Cardiac muscle cell (in vitro differentiated cells and primary cell): ENCODE measurements around the gene CHKB. TPM values are rescaled to one million over a fixed set of nuclear protein-coding genes. Genes with fewer than 3 reads are reported as not detected.

Experiments used
- DNase-seq, 2 donors: peaks; one replicate each; pipeline versions ENCODE4 v3.0.0 to v3.0.0-alpha.2; 2010 to 2017; ENCODE audit warnings: low read depth in 1 of 2, low spot score in 1 of 2
- H3K27ac ChIP-seq: fragments of 200-600 bp; sonication (generic); 2 replicates; pipeline ENCODE4 v1.5.1; 2016
- H3K27me3 ChIP-seq: fragments of 200-600 bp; sonication (generic); 2 replicates; pipeline ENCODE4 v1.6.0; 2016; ENCODE audit warnings: control low read depth
- H3K36me3 ChIP-seq: fragments of 200-600 bp; sonication (generic); 2 replicates; pipeline ENCODE4 v1.5.1; 2016; ENCODE audit warnings: control low read depth
- H3K4me1 ChIP-seq: fragments of 200-600 bp; sonication (generic); 2 replicates; pipeline ENCODE4 v1.8.1; 2017; ENCODE audit warnings: low read depth, mild to moderate bottlenecking, mixed run types
- H3K4me3 ChIP-seq: fragments of 200-600 bp; sonication (generic); 2 replicates; pipeline ENCODE4 v1.5.1; 2016; ENCODE audit warnings: mild to moderate bottlenecking
- H3K9me3 ChIP-seq: fragments of 200-600 bp; sonication (generic); 2 replicates; pipeline ENCODE4 v1.5.1; 2017; ENCODE audit warnings: low read depth, mild to moderate bottlenecking, control low read depth
- CTCF ChIP-seq: IDR thresholded peaks from 2 replicates; pipeline ENCODE4 v1.5.1; 2012; ENCODE audit warnings: low read depth, mild to moderate bottlenecking, low read length
- polyA plus RNA-seq: library from polyadenylated mRNA; unstranded; fragments of >200 nt; fragmentation: Nextera tagmentation; extraction: Ambion mirVana; gene quantifications from 2 replicates; pipeline ENCODE4 v1.2.1, GENCODE V29; 2016
- total RNA-seq: library from RNA; depleted of rRNA; stranded (reverse); fragments of >200 nt; gene quantifications from 2 replicates; pipeline ENCODE4 v1.2.3, GENCODE V29; 2016

The CHKB gene
- total and polyA plus RNA-seq, 2 experiments from 2014 or later = 73.4 to 100 TPM

GRCh38 chr22:50626850-50627641, 44.4 kb upstream of the CHKB start:
- TF ChIP-seq CTCF = no peak
- H3K36me3 ChIP-seq = no peaks in the 10 kb centered on the region
- peak overlapping the region; percentile 98 for H3K4me3 ChIP-seq
- no peaks in the 10 kb centered on the region for H3K9me3 ChIP-seq
- no peaks in the 10 kb centered on the region for H3K27me3 ChIP-seq
- H3K27ac ChIP-seq = no peak overlapping the region
- no peak for DNase-seq
- H3K4me1 ChIP-seq = peaks cover 7% of the 10 kb centered on the region

- no peak for DNase-seq
- no peak for TF ChIP-seq CTCF
Measured at GRCh38 chr22:50626314-50626849, 43.7 kb upstream of the CHKB start.

GRCh38 chr22:50625568-50626313, 43.1 kb upstream of the CHKB start:
- Histone ChIP-seq H3K27me3 (no peaks in the 10 kb centered on the region), H3K4me1 (peaks cover 14% of the 10 kb centered on the region), H3K27ac (no peak overlapping the region), H3K9me3 (no peaks in the 10 kb centered on the region), H3K36me3 (no peaks in the 10 kb centered on the region), H3K4me3 (no peak overlapping the region)
- no peak for DNase-seq
- TF ChIP-seq CTCF = no peak

More at GRCh38 chr22:50626314-50626849, 43.7 kb upstream of the CHKB start:
- Histone ChIP-seq H3K9me3 (no peaks in the 10 kb centered on the region), H3K27ac (no peak overlapping the region), H3K36me3 (no peaks in the 10 kb centered on the region), H3K27me3 (no peaks in the 10 kb centered on the region), H3K4me3 (no peak overlapping the region), H3K4me1 (peaks cover 12% of the 10 kb centered on the region)

GRCh38 chr22:50625131-50625567, 42.5 kb upstream of the CHKB start:
- TF ChIP-seq CTCF = no peak
- Histone ChIP-seq H3K27me3 (no peaks in the 10 kb centered on the region), H3K4me1 (peaks cover 14% of the 10 kb centered on the region), H3K9me3 (no peaks in the 10 kb centered on the region), H3K27ac (no peak overlapping the region), H3K36me3 (no peaks in the 10 kb centered on the region), H3K4me3 (no peak overlapping the region)
- no peak for DNase-seq

- H3K36me3 ChIP-seq = no peaks in the 10 kb centered on the region
- DNase-seq = no peak
Measured at GRCh38 chr22:50624347-50625130, 41.9 kb upstream of the CHKB start.

More at GRCh38 chr22:50624347-50625130, 41.9 kb upstream of the CHKB start:
- no peak overlapping the region for H3K27ac ChIP-seq
- H3K27me3 ChIP-seq = no peaks in the 10 kb centered on the region
- H3K4me3 ChIP-seq = no peak overlapping the region
- peaks cover 14% of the 10 kb centered on the region for H3K4me1 ChIP-seq
- no peaks in the 10 kb centered on the region for H3K9me3 ChIP-seq
- TF ChIP-seq CTCF = no peak
